Right cardiac atrium (tissue), 5 donors: ENCODE measurements around the gene CARD9. TPM values are rescaled to one million over a fixed set of nuclear protein-coding genes. Genes with fewer than 3 reads are reported as not detected.

Experiments
- ATAC-seq, 2 donors: fragments of 200-7000 bp; cut with Tn5 transposase; one replicate each; pipeline versions ENCODE4 v1.8.0 to v1.9.1; 2020; ENCODE audit warnings: moderate library complexity in 2 of 2, mild to moderate bottlenecking in 1 of 2
- DNase-seq, 3 donors: peaks; one replicate each; pipeline ENCODE4 v3.0.0-alpha.2; 2020
- H3K27ac ChIP-seq: one replicate; pipeline ENCODE4 v1.5.1; 2013; ENCODE audit warnings: mild to moderate bottlenecking, low read length, control low read depth, moderate library complexity
- H3K27me3 ChIP-seq: one replicate; pipeline ENCODE4 v1.6.1; 2013; ENCODE audit not compliant: control insufficient read depth, insufficient read depth
- H3K4me1 ChIP-seq: one replicate; pipeline ENCODE4 v1.6.1; 2013; ENCODE audit warnings: low read length; ENCODE audit not compliant: control insufficient read depth, insufficient read depth
- H3K4me3 ChIP-seq: one replicate; pipeline ENCODE4 v1.5.1; 2013; ENCODE audit warnings: low read length, control low read depth
- H3K9me3 ChIP-seq: one replicate; pipeline ENCODE4 v1.6.1; 2013; ENCODE audit warnings: low read length; ENCODE audit not compliant: control insufficient read depth
- WGBS: extraction: QIAGEN DNeasy Blood & Tissue Kit; methylation state at CpG from one replicate; pipeline ENCODE4 v1.1.7; 2013; 5-methylcytosine and 5-hydroxymethylcytosine counted together
- intact Hi-C, 4 donors: fragments of 100-400 bp; cut with DNase I; formaldehyde crosslinking; loops; one replicate each; pipeline versions ENCODE4 v1.11.0 to v1.14.0; 2022 to 2023
- polyA plus RNA-seq: library from polyadenylated mRNA; stranded (reverse); fragments of 200-250 nt; gene quantifications from one replicate; pipeline ENCODE4 v1.2.3, GENCODE V29; 2013
- total RNA-seq, 4 donors: library from RNA; stranded (reverse); fragmentation: NEBNext Ultra II Directional; extraction: Animal tissue kit (Norgen Biotek cat#: 25700); gene quantifications; one replicate each; pipeline ENCODE4 v1.2.1, GENCODE V29; 2021
- donor health status: healthy with polysubstance abuse.
- donor health status: DM: no; HTN: yes; CAD: no.
- donor health status: DM: no; HTN: no; CAD: no.
- donor health status: DM: no; HTN: yes; CAD: no; lungs with severe emphysema.
- donor health status: DM: yes; HTN: yes; CAD: no.

CARD9 gene
- total and polyA plus RNA-seq, 5 donors: 0.68 to 2.1 (median 0.78) TPM

- WGBS: 81% methylated on average over 46 of the region's 46 CpGs
- Histone ChIP-seq H3K4me1 (peaks cover 7% of the 10 kb centered on the region), H3K4me3 (no peak overlapping the region), H3K27me3 (no peaks in the 10 kb centered on the region), H3K27ac (no peak overlapping the region), H3K9me3 (no peaks in the 10 kb centered on the region)
- intact Hi-C loops: no loop called here
- peak; percentile 20 to 56 (median 50) for DNase-seq
- ATAC-seq: no peak
Measured at GRCh38 chr9:136331556-136332481, 41.6 kb downstream of the CARD9 start.

- H3K4me3 ChIP-seq: no peak overlapping the region
- DNase-seq (peak; percentile 12 to 50 (median 39)), ATAC-seq (no peak)
- H3K27ac ChIP-seq: no peak overlapping the region
- WGBS: 76% methylated on average over 15 of the region's 15 CpGs
- intact Hi-C loops: no loop called here
- peaks cover 7% of the 10 kb centered on the region for H3K4me1 ChIP-seq
- no peaks in the 10 kb centered on the region for H3K9me3 ChIP-seq
- H3K27me3 ChIP-seq: no peaks in the 10 kb centered on the region
Measured at GRCh38 chr9:136331030-136331429, 42.4 kb downstream of the CARD9 start.

GRCh38 chr9:136330406-136330990, 43.0 kb downstream of the CARD9 start:
- no peak for ATAC-seq
- DNase-seq: peak; percentile 19 to 67 (median 47)
- Histone ChIP-seq H3K27me3 (no peaks in the 10 kb centered on the region), H3K4me3 (no peak overlapping the region), H3K4me1 (peaks cover 7% of the 10 kb centered on the region), H3K27ac (no peak overlapping the region), H3K9me3 (no peaks in the 10 kb centered on the region)
- WGBS: 58% methylated on average over 14 of the region's 14 CpGs
- intact Hi-C loops: no loop called here

- no peak for ATAC-seq
- intact Hi-C loops: no loop called here
- Histone ChIP-seq H3K4me3 (no peak overlapping the region), H3K27me3 (no peaks in the 10 kb centered on the region), H3K4me1 (peaks cover 7% of the 10 kb centered on the region), H3K9me3 (no peaks in the 10 kb centered on the region), H3K27ac (peak overlapping the region; percentile 61)
- WGBS: 81% methylated on average over 23 of the region's 23 CpGs
- peak; percentile 20 to 59 (median 49) for DNase-seq
Measured at GRCh38 chr9:136329636-136330405, 43.6 kb downstream of the CARD9 start.

GRCh38 chr9:136329211-136329627, 44.2 kb downstream of the CARD9 start:
- intact Hi-C loops: no loop called here
- peak in 1 of 2 donors; percentile 1 for ATAC-seq
- Histone ChIP-seq H3K4me1 (peaks cover 7% of the 10 kb centered on the region), H3K4me3 (peak overlapping the region; percentile 77), H3K27ac (peak overlapping the region; percentile 61), H3K9me3 (no peaks in the 10 kb centered on the region), H3K27me3 (no peaks in the 10 kb centered on the region)
- peak; percentile 46 to 85 (median 80) for DNase-seq
- WGBS: 52% methylated on average over 19 of the region's 19 CpGs

GRCh38 chr9:136328622-136329041, 44.8 kb downstream of the CARD9 start:
- peak; percentile 50 to 63 for ATAC-seq
- Histone ChIP-seq H3K4me1 (peaks cover 9% of the 10 kb centered on the region), H3K4me3 (peak overlapping the region; percentile 77), H3K27me3 (no peaks in the 10 kb centered on the region), H3K27ac (peak overlapping the region; percentile 61), H3K9me3 (no peaks in the 10 kb centered on the region)
- peak; percentile 72 to 87 (median 81) for DNase-seq
- 10% methylated on average over 15 of the region's 15 CpGs for WGBS
- intact Hi-C loops: no loop called here

GRCh38 chr9:136328011-136328621, 45.4 kb downstream of the CARD9 start:
- H3K4me3 ChIP-seq: peak overlapping the region; percentile 77
- H3K9me3 ChIP-seq: no peaks in the 10 kb centered on the region
- ATAC-seq (peak in 1 of 2 donors; percentile 1), DNase-seq (peak; percentile 44 to 79 (median 74))
- WGBS: 12% methylated on average over 13 of the region's 13 CpGs
- H3K4me1 ChIP-seq: peaks cover 9% of the 10 kb centered on the region
- no peaks in the 10 kb centered on the region for H3K27me3 ChIP-seq
- intact Hi-C loops: no loop called here
- H3K27ac ChIP-seq: peak overlapping the region; percentile 61

- intact Hi-C loops: no loop called here
- Histone ChIP-seq H3K9me3 (no peaks in the 10 kb centered on the region), H3K27me3 (no peaks in the 10 kb centered on the region), H3K4me3 (peak within 1 kb of the TSS; percentile 77), H3K27ac (peak within 1 kb of the TSS; percentile 67), H3K4me1 (peaks cover 9% of the 10 kb centered on the region)
- WGBS: 1% methylated on average over 81 of the region's 88 CpGs
- DNase-seq (peak; percentile 72 to 92 (median 91)), ATAC-seq (peak; percentile 11 to 23)
Measured at GRCh38 chr9:136327304-136327974, 46.0 kb downstream of the CARD9 start, which contains the start of gene GPSM1. TSS of gene GPSM1 (plus strand) at chr9:136327539. CDS start at chr9:136327696, 157 bp downstream.

GRCh38 chr9:136326761-136327303, 46.6 kb downstream of the CARD9 start:
- no peaks in the 10 kb centered on the region for H3K27me3 ChIP-seq
- H3K9me3 ChIP-seq: no peaks in the 10 kb centered on the region
- peak overlapping the region; percentile 67 for H3K27ac ChIP-seq
- peaks cover 9% of the 10 kb centered on the region for H3K4me1 ChIP-seq
- ATAC-seq (no peak), DNase-seq (no peak)
- WGBS: 35% methylated on average over 17 of the region's 17 CpGs
- intact Hi-C loops: no loop called here
- H3K4me3 ChIP-seq: peak overlapping the region; percentile 77
